ENCODE results near the gene KIF14.

KIF14 gene

DNA sequence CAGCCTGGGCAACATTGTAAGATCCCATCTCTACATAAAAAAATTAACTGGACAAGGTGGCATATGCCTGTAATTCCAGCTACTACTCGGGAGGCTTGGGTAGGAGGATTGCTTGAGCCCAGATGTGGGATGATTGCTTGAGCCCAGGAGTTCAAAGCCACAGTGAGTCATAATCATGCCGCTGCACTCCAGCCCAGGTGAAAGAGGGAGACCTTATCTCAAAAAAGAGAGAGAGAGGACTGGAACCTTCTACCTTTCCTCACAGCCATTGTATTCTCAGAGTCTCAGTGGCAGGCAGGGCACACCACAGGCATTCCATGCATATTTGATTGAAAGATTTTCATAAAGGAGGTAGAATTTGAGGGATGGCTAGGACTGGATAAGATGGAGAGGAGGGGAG is 78.4 kb downstream of the KIF14 start:
- no peak for TF ChIP-seq CTCF (IDR thresholded peaks at IDR 0.05; ENCODE audit: low read depth, low read length, missing control alignments)
- Histone ChIP-seq H3K4me3 (ENCODE audit: low read depth, low read length) (no peak overlapping the region), H3K36me3 (replicated peaks) (no peaks in the 10 kb centered on the region), H3K27me3 (replicated peaks) (no peaks in the 10 kb centered on the region), H3K27ac (no peak overlapping the region)
- in situ Hi-C loops (cut with HindIII; ENCODE audit: low pct_ligation_motif_present, low sequenced_read_pairs), result no loop called here
- DNase-seq, result no peak

DNA sequence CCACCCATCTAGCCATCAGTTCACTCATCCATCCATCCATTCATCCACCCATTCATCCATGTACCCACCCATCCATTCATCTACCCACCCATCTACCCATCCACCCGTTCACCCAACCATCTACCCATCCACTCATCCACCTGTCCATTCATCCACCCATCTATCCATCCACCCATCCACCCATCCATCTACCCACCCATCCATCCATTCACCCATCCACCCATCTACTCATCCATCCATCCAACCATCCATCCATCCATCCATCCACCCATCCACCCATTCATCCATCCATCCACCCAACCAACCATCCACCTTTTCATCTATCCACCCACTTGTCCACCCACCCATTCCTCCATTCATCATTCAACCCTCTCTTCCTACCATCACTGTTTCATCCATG is 80.3 kb downstream of the KIF14 start:
- Histone ChIP-seq H3K27me3 (replicated peaks) (no peaks in the 10 kb centered on the region), H3K36me3 (replicated peaks) (no peaks in the 10 kb centered on the region), H3K27ac (no peak overlapping the region), H3K4me3 (ENCODE audit: low read depth, low read length) (no peak overlapping the region)
- in situ Hi-C loops (cut with HindIII; ENCODE audit: low pct_ligation_motif_present, low sequenced_read_pairs), result no loop called here
- no peak for DNase-seq
- TF ChIP-seq CTCF (IDR thresholded peaks at IDR 0.05; ENCODE audit: low read depth, low read length, missing control alignments), result no peak

DNA sequence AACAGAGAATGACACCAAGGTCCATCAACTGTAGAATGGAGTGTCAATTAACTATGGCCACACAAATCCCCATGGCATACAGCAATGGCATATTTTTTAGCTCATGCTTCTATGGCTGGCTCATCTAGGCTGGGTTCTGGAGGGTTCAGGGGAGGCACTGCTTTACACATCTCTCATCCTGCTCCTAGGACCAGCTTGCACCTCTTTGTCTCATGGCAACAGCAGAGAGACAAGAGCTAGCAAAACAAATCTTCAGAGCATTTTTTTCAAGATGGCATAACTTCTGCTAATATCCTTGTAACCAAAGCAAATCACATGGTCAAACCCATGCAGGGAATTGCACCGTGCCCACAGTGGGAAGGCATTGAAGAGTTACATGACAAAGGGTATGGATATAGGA is 82.4 kb downstream of the KIF14 start:
- Histone ChIP-seq H3K36me3 (replicated peaks) (no peaks in the 10 kb centered on the region), H3K27me3 (replicated peaks) (no peaks in the 10 kb centered on the region), H3K4me3 (ENCODE audit: low read depth, low read length) (no peak overlapping the region), H3K27ac (no peak overlapping the region)
- TF ChIP-seq CTCF (IDR thresholded peaks at IDR 0.05; ENCODE audit: low read depth, low read length, missing control alignments), result no peak
- in situ Hi-C loops (cut with HindIII; ENCODE audit: low pct_ligation_motif_present, low sequenced_read_pairs), result no loop called here
- no peak for DNase-seq

DNA sequence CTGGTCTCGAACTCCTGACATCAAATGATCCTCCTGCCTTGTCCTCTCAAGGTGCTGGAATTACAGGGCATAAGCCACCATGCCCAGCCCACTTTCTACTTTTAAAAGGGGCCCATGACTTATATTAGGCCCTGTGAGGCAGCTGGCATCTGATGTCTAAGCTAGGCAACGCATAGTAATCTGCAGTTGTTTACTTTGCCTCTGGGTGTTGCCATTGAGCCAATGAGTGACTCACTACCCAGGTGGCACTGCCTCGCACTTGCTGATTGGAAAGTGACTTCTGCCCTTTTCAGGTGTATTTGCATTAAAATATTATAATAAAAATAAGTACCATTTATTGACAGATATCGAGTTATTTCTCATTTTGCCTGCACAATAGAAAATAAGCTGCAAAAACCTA is 84.9 kb downstream of the KIF14 start:
- no peak overlapping the region for H3K4me3 ChIP-seq (ENCODE audit: low read depth, low read length)
- TF ChIP-seq CTCF (IDR thresholded peaks at IDR 0.05; ENCODE audit: low read depth, low read length, missing control alignments), result peak; percentile 36
- no peaks in the 10 kb centered on the region for H3K27me3 ChIP-seq (replicated peaks)
- no peaks in the 10 kb centered on the region for H3K36me3 ChIP-seq (replicated peaks)
- DNase-seq, result no peak
- in situ Hi-C loops (cut with HindIII; ENCODE audit: low pct_ligation_motif_present, low sequenced_read_pairs), result no loop called here
- H3K27ac ChIP-seq, result no peak overlapping the region

DNA sequence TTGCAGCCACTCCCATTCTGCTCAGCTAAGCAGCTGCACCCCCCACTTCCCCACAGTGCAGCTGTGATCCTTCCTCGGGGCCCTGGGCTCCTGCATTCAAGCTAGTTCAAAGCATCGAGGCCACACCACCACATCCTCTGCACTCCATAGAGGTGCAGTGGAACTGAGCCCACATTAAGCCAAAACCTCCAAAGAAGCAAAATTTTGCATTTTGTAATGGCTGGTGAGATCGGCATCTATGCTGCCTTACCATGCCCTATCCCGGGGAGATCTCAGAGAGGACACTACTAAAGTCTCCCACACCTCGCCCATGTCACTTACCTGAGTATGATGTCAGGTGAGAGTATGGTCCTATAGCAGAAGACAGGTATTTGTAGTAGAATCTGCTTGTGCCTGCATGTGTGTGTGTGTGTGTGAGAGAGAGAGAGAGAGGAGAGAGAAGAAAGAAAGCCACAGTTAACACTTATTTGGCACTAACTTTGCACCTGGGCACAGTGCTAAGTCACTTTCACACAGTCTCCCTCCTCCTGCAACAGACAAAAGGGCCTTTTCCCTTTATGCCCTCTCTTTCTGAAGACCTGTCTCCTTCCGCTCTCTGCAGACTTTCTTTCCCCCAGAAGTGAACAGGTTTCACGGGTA is 89.8 kb downstream of the KIF14 start:
- TF ChIP-seq CTCF (IDR thresholded peaks at IDR 0.05; ENCODE audit: low read depth, low read length, missing control alignments), result no peak
- no peaks in the 10 kb centered on the region for H3K27me3 ChIP-seq (replicated peaks)
- H3K36me3 ChIP-seq (replicated peaks), result no peaks in the 10 kb centered on the region
- no peak for DNase-seq
- no peak overlapping the region for H3K27ac ChIP-seq
- in situ Hi-C loops (cut with HindIII; ENCODE audit: low pct_ligation_motif_present, low sequenced_read_pairs), result no loop called here
- no peak overlapping the region for H3K4me3 ChIP-seq (ENCODE audit: low read depth, low read length)
